ENCODE results near the gene TRIM59.

DNA sequence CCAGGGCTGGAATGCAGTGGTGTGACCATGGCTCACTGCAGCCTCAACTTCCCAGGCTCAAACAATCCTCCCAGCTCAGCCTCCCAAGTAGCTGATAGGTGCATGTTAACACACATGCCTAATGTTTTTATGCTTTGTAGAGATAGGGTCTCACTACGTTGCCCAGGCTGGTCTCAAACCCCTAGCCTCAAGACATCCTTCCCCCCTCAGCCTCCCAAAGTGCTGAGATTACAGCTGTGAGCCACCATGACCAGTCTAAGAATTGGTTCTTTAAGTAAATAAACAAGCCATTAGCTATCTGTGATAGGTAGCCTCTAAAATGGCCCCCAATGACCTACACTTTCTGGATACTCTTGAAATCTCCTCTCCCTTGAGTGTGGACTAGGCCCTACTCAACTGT is 3.7 kb downstream of the TRIM59 start:
- TF ChIP-seq RAD21 (IDR thresholded peaks at IDR 0.05; ENCODE audit: low read length) (no peak), MAZ (IDR thresholded peaks at IDR 0.05; ENCODE audit: borderline replicate concordance, low read depth, low read length) (no peak)
- TF ChIP-seq, protein P1, sequence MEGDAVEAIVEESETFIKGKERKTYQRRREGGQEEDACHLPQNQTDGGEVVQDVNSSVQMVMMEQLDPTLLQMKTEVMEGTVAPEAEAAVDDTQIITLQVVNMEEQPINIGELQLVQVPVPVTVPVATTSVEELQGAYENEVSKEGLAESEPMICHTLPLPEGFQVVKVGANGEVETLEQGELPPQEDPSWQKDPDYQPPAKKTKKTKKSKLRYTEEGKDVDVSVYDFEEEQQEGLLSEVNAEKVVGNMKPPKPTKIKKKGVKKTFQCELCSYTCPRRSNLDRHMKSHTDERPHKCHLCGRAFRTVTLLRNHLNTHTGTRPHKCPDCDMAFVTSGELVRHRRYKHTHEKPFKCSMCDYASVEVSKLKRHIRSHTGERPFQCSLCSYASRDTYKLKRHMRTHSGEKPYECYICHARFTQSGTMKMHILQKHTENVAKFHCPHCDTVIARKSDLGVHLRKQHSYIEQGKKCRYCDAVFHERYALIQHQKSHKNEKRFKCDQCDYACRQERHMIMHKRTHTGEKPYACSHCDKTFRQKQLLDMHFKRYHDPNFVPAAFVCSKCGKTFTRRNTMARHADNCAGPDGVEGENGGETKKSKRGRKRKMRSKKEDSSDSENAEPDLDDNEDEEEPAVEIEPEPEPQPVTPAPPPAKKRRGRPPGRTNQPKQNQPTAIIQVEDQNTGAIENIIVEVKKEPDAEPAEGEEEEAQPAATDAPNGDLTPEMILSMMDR (conservative IDR thresholded peaks at IDR 0.05; ENCODE audit: low read depth, low read length) = no peak
